Measurements from ENCODE around the gene B3GNT5.

The B3GNT5 gene

GRCh38 chr3:183233966-183234365 lies 19.1 kb upstream of the B3GNT5 start:
- no peak for DNase-seq

- no peak for DNase-seq
These were observed 14.0 kb upstream of the B3GNT5 start for GRCh38 chr3:183239046-183239445.

GRCh38 chr3:183242431-183242830 lies 10.6 kb upstream of the B3GNT5 start:
- DNase-seq: no peak

- DNase-seq: no peak
These were observed 8.8 kb upstream of the B3GNT5 start for GRCh38 chr3:183244219-183244618.

GRCh38 chr3:183244981-183245476 lies 8.0 kb upstream of the B3GNT5 start:
- DNase-seq: no peak

GRCh38 chr3:183247011-183247589 lies 6.0 kb upstream of the B3GNT5 start:
- DNase-seq: no peak

- no peak for DNase-seq
These were observed 3.9 kb upstream of the B3GNT5 start for GRCh38 chr3:183249006-183249718.

GRCh38 chr3:183252118-183252782 lies 803 bp upstream of the B3GNT5 start:
- no peak for DNase-seq

GRCh38 chr3:183253528-183254486 lies 754 bp downstream of the B3GNT5 start:
- no peak for DNase-seq

GRCh38 chr3:183254487-183255347 lies 1.7 kb downstream of the B3GNT5 start:
- no peak for DNase-seq

- no peak for DNase-seq
These were observed 2.3 kb downstream of the B3GNT5 start for GRCh38 chr3:183255348-183255730.

- no peak for DNase-seq
These were observed 6.0 kb downstream of the B3GNT5 start for GRCh38 chr3:183259087-183259486.

GRCh38 chr3:183259621-183260020 lies 6.6 kb downstream of the B3GNT5 start:
- DNase-seq: no peak

GRCh38 chr3:183260167-183260904 lies 7.3 kb downstream of the B3GNT5 start:
- DNase-seq: no peak

- DNase-seq: no peak
These were observed 8.2 kb downstream of the B3GNT5 start for GRCh38 chr3:183261151-183261724.

- no peak for DNase-seq
These were observed 9.9 kb downstream of the B3GNT5 start for GRCh38 chr3:183262875-183263378.

GRCh38 chr3:183264268-183264667 lies 11.2 kb downstream of the B3GNT5 start:
- no peak for DNase-seq

GRCh38 chr3:183265157-183265642 lies 12.1 kb downstream of the B3GNT5 start:
- DNase-seq: no peak

GRCh38 chr3:183265834-183266417 lies 12.9 kb downstream of the B3GNT5 start:
- no peak for DNase-seq

GRCh38 chr3:183266454-183266853 lies 13.4 kb downstream of the B3GNT5 start:
- DNase-seq: no peak
